Esophagus squamous epithelium (tissue), 5 donors: ENCODE data around the gene GPRASP2. TPM values are rescaled to one million over a fixed set of nuclear protein-coding genes. Genes with fewer than 3 reads are reported as not detected.
A peak's percentile ranks its signal among the peaks of the same experiment; 100 is the strongest.

Experiments
- DNase-seq: peaks from one replicate; lab custom pipeline; 2025; lab: John Stamatoyannopoulos, UW
- H3K27ac ChIP-seq, 4 donors: fragments of 200-600 bp; sonication (generic); one replicate each; pipeline ENCODE4 v1.5.1; 2016 to 2019; ENCODE audit warnings: mild to moderate bottlenecking in 1 of 4
- H3K27me3 ChIP-seq, 4 donors: fragments of 200-600 bp; sonication (generic); 1 replicate in 3 of 4; 2 replicates in 1 of 4; pipeline versions ENCODE4 v1.5.1 to v1.6.0; 2017 to 2021; ENCODE audit warnings: antibody characterized with exemption in 1 of 4
- H3K36me3 ChIP-seq, 3 donors: fragments of 200-600 bp; sonication (generic); one replicate each; pipeline ENCODE4 v1.5.1; 2016 to 2019
- H3K4me1 ChIP-seq, 3 donors: fragments of 200-600 bp; sonication (generic); one replicate each; pipeline ENCODE4 v1.5.1; 2017 to 2019
- H3K4me3 ChIP-seq, 4 donors: fragments of 200-600 bp; sonication (generic); 1 replicate in 3 of 4; 2 replicates in 1 of 4; pipeline ENCODE4 v1.5.1; 2016 to 2019; ENCODE audit warnings: mild to moderate bottlenecking in 2 of 4, moderate library complexity in 1 of 4
- H3K9me3 ChIP-seq, 3 donors: fragments of 200-600 bp; sonication (generic); one replicate each; pipeline ENCODE4 v1.5.1; 2016 to 2019
- POLR2A ChIP-seq, 4 donors: fragments of 450-650 bp; IDR thresholded peaks; one replicate each; pipeline ENCODE4 v1.6.1; 2017; ENCODE audit warnings: antibody characterized with exemption in 4 of 4, mild to moderate bottlenecking in 4 of 4, moderate library complexity in 3 of 4
- WGBS, 2 donors: methylation state at CpG; one replicate each; pipeline ENCODE4 v1.1.5; 2018; 5-methylcytosine and 5-hydroxymethylcytosine counted together
- intact Hi-C: fragments of 100-400 bp; cut with DNase I; formaldehyde crosslinking; loops from one replicate; pipeline ENCODE4 v1.15.0; 2022
- small RNA-seq, 4 donors: library from RNA; depleted of rRNA; stranded (forward); fragments of <200 nt; gene quantifications; one replicate each; pipeline ENCODE3, GENCODE V24; 2016
- total RNA-seq, 4 donors: library from RNA; depleted of rRNA; stranded (reverse); fragments of >200 nt; gene quantifications; one replicate each; pipeline ENCODE4 v1.1.0, GENCODE V29; 2016
- TF ChIP-seq, protein P1 (sequence below), 6 experiments: fragments of 450-650 bp in 4 of 6; fragments of 200-600 bp in 2 of 6; sonication (generic) in 2 of 6; IDR thresholded peaks; one replicate each; pipeline ENCODE4 v1.5.1; 2016 to 2019; ENCODE audit warnings: antibody characterized with exemption in 6 of 6, mild to moderate bottlenecking in 4 of 6, moderate library complexity in 4 of 6
- donor health status: DM: yes; HTN: yes; CAD: no.

The GPRASP2 gene
- total RNA-seq, 4 donors from 2014 or later: 3.4 to 10.1 (median 6.8) TPM

- no peak overlapping the region for H3K27ac ChIP-seq
Measured at GRCh38 chrX:102745513-102745856, 33.2 kb downstream of the GPRASP2 start.

DNA sequence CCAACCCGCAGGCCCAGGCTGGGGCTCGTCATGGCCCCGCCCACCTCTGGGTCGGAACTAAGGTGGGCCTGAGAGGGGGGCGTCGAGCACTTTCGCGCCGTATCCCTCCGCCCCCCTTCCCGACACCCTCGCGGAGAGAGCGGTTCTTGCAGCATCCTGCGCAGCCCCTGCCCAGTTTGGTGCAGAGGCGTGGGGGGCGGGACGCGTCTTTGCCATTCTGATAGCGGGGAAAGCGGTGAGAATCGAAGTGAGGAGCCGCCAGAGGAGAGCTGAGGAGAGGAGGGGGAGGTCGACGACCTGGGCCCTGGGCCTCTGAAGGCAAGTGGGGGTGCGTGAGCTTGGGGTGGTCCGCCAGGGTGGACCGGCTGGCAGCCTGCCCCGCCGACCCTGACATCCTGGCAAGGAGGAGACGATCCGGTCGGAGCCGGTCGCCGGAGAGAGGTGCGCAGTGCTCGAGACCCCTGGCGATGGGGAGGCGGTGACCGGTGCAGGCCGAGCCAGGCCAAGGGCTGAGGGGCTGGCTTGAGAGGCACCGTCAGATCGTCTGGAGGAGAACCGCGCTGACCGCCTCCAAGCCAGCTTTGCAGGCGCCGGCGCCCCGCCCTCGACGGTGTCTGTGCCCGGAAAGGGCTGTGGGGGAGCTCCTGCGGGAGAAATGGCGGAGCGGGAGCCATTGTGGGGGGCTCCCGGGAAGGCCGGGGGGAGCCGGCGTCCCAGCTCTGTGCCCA is 33.8 kb downstream of the GPRASP2 start:
- Histone ChIP-seq H3K27me3 (peaks cover 0 to 6% (median 0%) of the 10 kb centered on the region in 4 donors), H3K4me1 (peaks cover 0 to 8% (median 0%) of the 10 kb centered on the region in 3 donors), H3K4me3 (peak overlapping the region; percentile 35 to 66 (median 55)), H3K36me3 (no peaks in the 10 kb centered on the region), H3K27ac (no peak overlapping the region), H3K9me3 (no peaks in the 10 kb centered on the region)
- DNase-seq: no peak
- WGBS, 2 donors: 34% methylated on average over 7 of the region's 61 CpGs; no CpG with 5 or more reads in 1 of the 2 donors
- TF ChIP-seq POLR2A (IDR thresholded peaks at IDR 0.05): no peak
- TF ChIP-seq, protein P1, sequence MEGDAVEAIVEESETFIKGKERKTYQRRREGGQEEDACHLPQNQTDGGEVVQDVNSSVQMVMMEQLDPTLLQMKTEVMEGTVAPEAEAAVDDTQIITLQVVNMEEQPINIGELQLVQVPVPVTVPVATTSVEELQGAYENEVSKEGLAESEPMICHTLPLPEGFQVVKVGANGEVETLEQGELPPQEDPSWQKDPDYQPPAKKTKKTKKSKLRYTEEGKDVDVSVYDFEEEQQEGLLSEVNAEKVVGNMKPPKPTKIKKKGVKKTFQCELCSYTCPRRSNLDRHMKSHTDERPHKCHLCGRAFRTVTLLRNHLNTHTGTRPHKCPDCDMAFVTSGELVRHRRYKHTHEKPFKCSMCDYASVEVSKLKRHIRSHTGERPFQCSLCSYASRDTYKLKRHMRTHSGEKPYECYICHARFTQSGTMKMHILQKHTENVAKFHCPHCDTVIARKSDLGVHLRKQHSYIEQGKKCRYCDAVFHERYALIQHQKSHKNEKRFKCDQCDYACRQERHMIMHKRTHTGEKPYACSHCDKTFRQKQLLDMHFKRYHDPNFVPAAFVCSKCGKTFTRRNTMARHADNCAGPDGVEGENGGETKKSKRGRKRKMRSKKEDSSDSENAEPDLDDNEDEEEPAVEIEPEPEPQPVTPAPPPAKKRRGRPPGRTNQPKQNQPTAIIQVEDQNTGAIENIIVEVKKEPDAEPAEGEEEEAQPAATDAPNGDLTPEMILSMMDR (IDR thresholded peaks at IDR 0.05): no peak
- intact Hi-C loops: no loop called here

More at GRCh38 chrX:102745513-102745856, 33.2 kb downstream of the GPRASP2 start:
- H3K36me3 ChIP-seq: no peaks in the 10 kb centered on the region
- H3K27me3 ChIP-seq: peaks cover 0 to 6% (median 0%) of the 10 kb centered on the region in 4 donors
- H3K9me3 ChIP-seq: no peaks in the 10 kb centered on the region
- no peak for DNase-seq
- peaks cover 0 to 8% (median 0%) of the 10 kb centered on the region in 3 donors for H3K4me1 ChIP-seq
- WGBS, 2 donors: no CpG with 5 or more reads among the region's 14 CpGs
- TF ChIP-seq, protein P1 (IDR thresholded peaks at IDR 0.05): no peak
- TF ChIP-seq POLR2A (IDR thresholded peaks at IDR 0.05): no peak
- intact Hi-C loops: no loop called here
- peak overlapping the region; percentile 35 to 66 (median 55) for H3K4me3 ChIP-seq

DNA sequence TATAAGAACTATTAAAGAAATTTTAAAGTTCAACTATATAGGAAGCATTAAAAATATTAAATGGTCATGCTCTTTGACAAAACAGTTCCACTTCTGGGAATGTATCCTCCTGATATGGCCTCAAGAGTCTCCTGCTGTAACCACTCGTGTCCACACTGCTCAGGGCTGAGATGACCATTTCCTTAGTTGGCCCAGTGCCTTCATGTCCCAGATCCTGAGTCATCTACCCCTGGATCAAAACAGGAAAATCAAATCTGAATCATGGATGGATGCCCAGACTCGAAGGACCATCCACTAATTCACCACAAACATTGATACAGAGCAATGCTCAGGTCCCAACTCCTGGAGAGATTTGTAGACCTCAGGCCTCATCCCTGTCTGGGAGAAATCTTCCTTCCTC is 53.0 kb downstream of the GPRASP2 start:
- Histone ChIP-seq H3K27ac (peak overlapping the region in 2 of 4 donors; percentile 2 to 21), H3K9me3 (no peaks in the 10 kb centered on the region), H3K4me3 (no peak overlapping the region), H3K27me3 (no peaks in the 10 kb centered on the region), H3K4me1 (peaks cover 0 to 7% (median 3%) of the 10 kb centered on the region in 3 donors), H3K36me3 (no peaks in the 10 kb centered on the region)
- TF ChIP-seq, protein P1 (IDR thresholded peaks at IDR 0.05): no peak
- TF ChIP-seq POLR2A (IDR thresholded peaks at IDR 0.05): no peak
- intact Hi-C loops: no loop called here
- 33 to 40% methylated on average over 1 to 2 of the region's 2 CpGs for WGBS, 2 donors
- no peak for DNase-seq

- DNase-seq: no peak
- H3K4me1 ChIP-seq: peaks cover 0 to 9% (median 4%) of the 10 kb centered on the region in 3 donors
- intact Hi-C loops: no loop called here
- TF ChIP-seq POLR2A (IDR thresholded peaks at IDR 0.05): no peak
- H3K36me3 ChIP-seq: no peaks in the 10 kb centered on the region
- peak overlapping the region in 2 of 4 donors; percentile 2 to 21 for H3K27ac ChIP-seq
- WGBS, 2 donors: 51 to 79% methylated on average over 2 to 4 of the region's 4 CpGs
- no peaks in the 10 kb centered on the region for H3K27me3 ChIP-seq
- no peaks in the 10 kb centered on the region for H3K9me3 ChIP-seq
- no peak overlapping the region for H3K4me3 ChIP-seq
Measured at GRCh38 chrX:102765809-102766208, 53.6 kb downstream of the GPRASP2 start.

DNA sequence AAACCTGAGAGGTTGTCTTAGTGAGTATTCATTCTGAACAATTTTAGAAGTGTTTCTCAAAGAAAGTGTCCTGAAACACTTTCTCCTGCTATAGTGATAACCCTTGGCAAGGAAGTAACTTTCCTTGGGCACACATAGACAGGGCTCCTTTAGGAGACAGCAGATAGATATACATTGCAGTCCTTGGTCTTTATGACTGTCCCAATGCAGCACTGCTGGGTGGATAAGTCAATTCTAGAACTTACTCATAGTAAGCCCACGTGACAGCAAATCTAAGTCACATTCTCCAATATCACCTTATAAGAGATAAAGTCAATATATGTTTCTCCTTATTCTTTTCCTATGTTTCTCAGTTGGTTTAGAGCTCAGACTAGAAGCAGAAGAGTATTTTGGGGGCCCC is 55.0 kb downstream of the GPRASP2 start:
- Histone ChIP-seq H3K4me1 (peaks cover 0 to 9% (median 4%) of the 10 kb centered on the region in 3 donors), H3K36me3 (no peaks in the 10 kb centered on the region), H3K4me3 (no peak overlapping the region), H3K27me3 (no peaks in the 10 kb centered on the region), H3K9me3 (no peaks in the 10 kb centered on the region), H3K27ac (no peak overlapping the region)
- TF ChIP-seq, protein P1 (IDR thresholded peaks at IDR 0.05): no peak
- no peak for TF ChIP-seq POLR2A (IDR thresholded peaks at IDR 0.05)
- no peak for DNase-seq
- intact Hi-C loops: no loop called here
- WGBS, 2 donors: 50% methylated on average over 1 of the region's 1 CpG; no CpG with 5 or more reads in 1 of the 2 donors

Small RNA genes within 50 kb of the gene (small RNA-seq; reads per million reads assigned to genes)
- gene RNU6-589P: 0 reads per million in 4 donors

Other genes with a start within 250 kb of the GPRASP2 start
- gene TCP11X2, start 240.6 kb upstream of the GPRASP2 start, total RNA-seq: not detected
- gene TMSB15A, start 195.7 kb upstream of the GPRASP2 start, total RNA-seq: under 1 TPM in 1 of 4 donors, not detected in 3; 0.95 TPM
- 10 to 100 TPM in 3 of 4 donors, 1 to 10 TPM in 1; 7.9 to 15.1 (median 12.9) TPM for gene ARMCX5, start 112.9 kb upstream of the GPRASP2 start, total RNA-seq
- 1 to 10 TPM in 3 of 4 donors, under 1 TPM in 1; 0.45 to 8.0 (median 1.4) TPM for gene GPRASP1, start 61.0 kb upstream of the GPRASP2 start, total RNA-seq
- 1 to 10 TPM; 1.4 to 3.8 (median 2.5) TPM for gene GPRASP3, start 8.3 kb downstream of the GPRASP2 start, total RNA-seq
- under 1 TPM in 3 of 4 donors, not detected in 1; 0.42 to 0.95 (median 0.61) TPM for gene RAB40AL, start 224.8 kb downstream of the GPRASP2 start, total RNA-seq